Esophagus muscularis mucosa (tissue), 4 donors: ENCODE measurements around the gene GSTO1. TPM values are rescaled to one million over a fixed set of nuclear protein-coding genes. Genes with fewer than 3 reads are reported as not detected.

Experiments used
- DNase-seq: peaks from one replicate; pipeline ENCODE4 v3.0.0-alpha.2; 2017; ENCODE audit errors: extremely low spot score
- H3K27ac ChIP-seq, 4 donors: fragments of 200-600 bp; sonication (generic); replicated peaks in 1 of 4; 1 replicate in 3 of 4; 2 replicates in 1 of 4; pipeline ENCODE4 v1.5.1; 2016 to 2019; ENCODE audit warnings: mild to moderate bottlenecking in 1 of 4
- H3K27me3 ChIP-seq, 4 donors: fragments of 200-600 bp; sonication (generic); one replicate each; pipeline versions ENCODE4 v1.5.1 to v1.6.0; 2016 to 2019
- H3K36me3 ChIP-seq, 4 donors: fragments of 200-600 bp; sonication (generic); one replicate each; pipeline ENCODE4 v1.5.1; 2016 to 2019
- H3K4me1 ChIP-seq, 4 donors: fragments of 200-600 bp; sonication (generic); one replicate each; pipeline ENCODE4 v1.5.1; 2016 to 2019
- H3K4me3 ChIP-seq, 4 donors: fragments of 200-600 bp; sonication (generic); 1 replicate in 2 of 4; 2 replicates in 2 of 4; pipeline ENCODE4 v1.5.1; 2016 to 2019; ENCODE audit warnings: mild to moderate bottlenecking in 4 of 4, moderate library complexity in 1 of 4
- H3K9me3 ChIP-seq, 4 donors: fragments of 200-600 bp; sonication (generic); 1 replicate in 3 of 4; 2 replicates in 1 of 4; pipeline ENCODE4 v1.5.1; 2016 to 2019
- EP300 ChIP-seq: sonication (generic); formaldehyde crosslinking; IDR thresholded peaks from one replicate; pipeline ENCODE4 v1.6.1; 2017; ENCODE audit warnings: antibody characterized with exemption
- POLR2A ChIP-seq: fragments of 450-650 bp; IDR thresholded peaks from one replicate; pipeline ENCODE4 v1.6.1; 2017; ENCODE audit warnings: antibody characterized with exemption, moderate library complexity, mild to moderate bottlenecking, low read depth
- POLR2AphosphoS5 ChIP-seq, 2 donors: sonication (generic); formaldehyde crosslinking; IDR thresholded peaks; one replicate each; pipeline ENCODE4 v1.6.1; 2017; ENCODE audit warnings: antibody characterized with exemption in 2 of 2
- WGBS: methylation state at CpG from one replicate; pipeline ENCODE4 v1.1.5; 2018; 5-methylcytosine and 5-hydroxymethylcytosine counted together
- intact Hi-C: fragments of 100-400 bp; cut with DNase I; formaldehyde crosslinking; loops from one replicate; pipeline ENCODE4 v1.15.1; 2023
- total RNA-seq, 4 donors: library from RNA; depleted of rRNA; stranded (reverse); fragments of >200 nt; gene quantifications; one replicate each; pipeline versions ENCODE4 v1.1.0 to v1.2.1, GENCODE V29; 2016
- TF ChIP-seq, protein P1 (sequence below), 3 experiments: fragments of 200-600 bp in 2 of 3; fragments of 450-650 bp in 1 of 3; sonication (generic) in 2 of 3; IDR thresholded peaks; one replicate each; pipeline ENCODE4 v1.5.1; 2017 to 2019; ENCODE audit warnings: antibody characterized with exemption in 3 of 3, mild to moderate bottlenecking in 2 of 3, moderate library complexity in 1 of 3

GSTO1 gene
- total RNA-seq, 4 donors from 2014 or later = 123 to 172 (median 152) TPM

DNA sequence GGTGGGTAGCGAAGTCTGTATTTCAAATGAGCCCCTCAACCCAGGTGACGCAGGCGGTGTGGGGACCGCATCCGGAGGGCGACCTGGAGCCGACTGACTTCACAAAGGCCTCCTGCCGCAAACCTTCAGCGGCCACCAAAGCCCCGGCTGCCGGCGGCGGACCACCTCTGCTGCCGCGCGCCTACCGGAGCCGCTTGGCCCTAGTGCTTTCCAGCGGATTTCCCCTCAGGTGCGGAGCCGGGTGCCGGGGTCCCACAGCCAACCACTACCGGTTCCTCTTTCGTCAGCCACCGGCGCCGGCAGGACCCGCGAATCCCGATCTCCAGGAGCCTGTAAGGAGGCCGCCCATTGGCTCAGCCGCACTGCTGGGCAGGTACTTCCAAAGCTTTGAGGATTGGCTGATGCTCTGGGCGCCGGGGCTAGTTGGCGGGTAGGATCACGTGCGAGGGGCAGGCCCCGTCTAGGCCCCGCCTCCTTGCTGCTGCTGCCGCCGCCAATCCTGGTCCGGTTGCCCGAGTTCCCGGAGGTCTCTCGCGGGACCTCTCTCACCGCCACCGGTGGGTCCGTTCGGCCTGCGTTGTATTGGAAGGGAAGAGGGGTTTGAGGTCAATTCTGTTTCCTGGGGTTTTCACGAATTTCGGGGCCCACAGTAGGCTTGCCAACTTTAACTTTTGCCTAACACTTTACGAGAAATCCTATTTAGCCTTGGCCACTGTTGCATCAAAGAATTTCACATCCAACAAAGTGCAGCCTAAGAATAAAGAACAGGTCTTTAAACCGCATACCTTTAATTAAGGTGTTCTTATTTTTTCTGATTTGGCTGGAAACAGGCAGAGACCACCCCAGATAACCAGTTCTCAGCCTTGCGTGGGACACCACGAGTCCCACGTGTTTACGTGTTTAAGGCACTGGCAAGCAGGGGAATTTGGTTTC, 14.3 kb downstream of the GSTO1 start, which contains the start of gene GSTO2:
GSTO2 (plus strand) TSS at position 472 of the 933 bp plus-strand sequence. CDS start 5,732 bp downstream, outside the sequence.
- intact Hi-C loops = loop anchor here (5.0 kb wide), 1 partner anchor 147 kb away; the partner anchor contains the start of gene SFR1

GRCh38 chr10:104273286-104273685, 18.6 kb downstream of the GSTO1 start:
- TF ChIP-seq, protein P1, sequence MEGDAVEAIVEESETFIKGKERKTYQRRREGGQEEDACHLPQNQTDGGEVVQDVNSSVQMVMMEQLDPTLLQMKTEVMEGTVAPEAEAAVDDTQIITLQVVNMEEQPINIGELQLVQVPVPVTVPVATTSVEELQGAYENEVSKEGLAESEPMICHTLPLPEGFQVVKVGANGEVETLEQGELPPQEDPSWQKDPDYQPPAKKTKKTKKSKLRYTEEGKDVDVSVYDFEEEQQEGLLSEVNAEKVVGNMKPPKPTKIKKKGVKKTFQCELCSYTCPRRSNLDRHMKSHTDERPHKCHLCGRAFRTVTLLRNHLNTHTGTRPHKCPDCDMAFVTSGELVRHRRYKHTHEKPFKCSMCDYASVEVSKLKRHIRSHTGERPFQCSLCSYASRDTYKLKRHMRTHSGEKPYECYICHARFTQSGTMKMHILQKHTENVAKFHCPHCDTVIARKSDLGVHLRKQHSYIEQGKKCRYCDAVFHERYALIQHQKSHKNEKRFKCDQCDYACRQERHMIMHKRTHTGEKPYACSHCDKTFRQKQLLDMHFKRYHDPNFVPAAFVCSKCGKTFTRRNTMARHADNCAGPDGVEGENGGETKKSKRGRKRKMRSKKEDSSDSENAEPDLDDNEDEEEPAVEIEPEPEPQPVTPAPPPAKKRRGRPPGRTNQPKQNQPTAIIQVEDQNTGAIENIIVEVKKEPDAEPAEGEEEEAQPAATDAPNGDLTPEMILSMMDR (IDR thresholded peaks at IDR 0.05) = no peak
- no peak for TF ChIP-seq EP300
- no peak for TF ChIP-seq POLR2AphosphoS5 (IDR thresholded peaks at IDR 0.05)
- TF ChIP-seq POLR2A = no peak
- H3K4me3 ChIP-seq = no peak overlapping the region
- peaks cover 9 to 16% (median 14%) of the 10 kb centered on the region in 4 donors for H3K4me1 ChIP-seq
- H3K27ac ChIP-seq = no peak overlapping the region
- 68% methylated on average over 1 of the region's 1 CpG for WGBS
- no peak for DNase-seq
- H3K36me3 ChIP-seq = peaks cover 0 to 4% (median under 1%) of the 10 kb centered on the region in 4 donors
- intact Hi-C loops = no loop called here
- peaks cover 0 to 18% (median 8%) of the 10 kb centered on the region in 4 donors for H3K27me3 ChIP-seq
- H3K9me3 ChIP-seq = no peaks in the 10 kb centered on the region

More for the DNA sequence above, 14.3 kb downstream of the GSTO1 start, which contains the start of gene GSTO2:
- Histone ChIP-seq H3K36me3 (peaks cover 17 to 47% (median 41%) of the 10 kb centered on the region in 4 donors), H3K27me3 (no peaks in the 10 kb centered on the region), H3K4me1 (peaks cover 9 to 21% (median 17%) of the 10 kb centered on the region in 4 donors), H3K9me3 (no peaks in the 10 kb centered on the region), H3K27ac (peak within 1 kb of the TSS; percentile 84 to 94 (median 90)), H3K4me3 (peak within 1 kb of the TSS; percentile 69 to 93 (median 84))
- TF ChIP-seq EP300 = no peak
- TF ChIP-seq POLR2AphosphoS5 (IDR thresholded peaks at IDR 0.05) = peak; percentile 90 to 95
- TF ChIP-seq, protein P1 (IDR thresholded peaks at IDR 0.05) = peak in 1 of 3 experiments; percentile 5
- peak; percentile 74 for TF ChIP-seq POLR2A
- peak; percentile 99 for DNase-seq
- WGBS = 4% methylated on average over 35 of the region's 59 CpGs

DNA sequence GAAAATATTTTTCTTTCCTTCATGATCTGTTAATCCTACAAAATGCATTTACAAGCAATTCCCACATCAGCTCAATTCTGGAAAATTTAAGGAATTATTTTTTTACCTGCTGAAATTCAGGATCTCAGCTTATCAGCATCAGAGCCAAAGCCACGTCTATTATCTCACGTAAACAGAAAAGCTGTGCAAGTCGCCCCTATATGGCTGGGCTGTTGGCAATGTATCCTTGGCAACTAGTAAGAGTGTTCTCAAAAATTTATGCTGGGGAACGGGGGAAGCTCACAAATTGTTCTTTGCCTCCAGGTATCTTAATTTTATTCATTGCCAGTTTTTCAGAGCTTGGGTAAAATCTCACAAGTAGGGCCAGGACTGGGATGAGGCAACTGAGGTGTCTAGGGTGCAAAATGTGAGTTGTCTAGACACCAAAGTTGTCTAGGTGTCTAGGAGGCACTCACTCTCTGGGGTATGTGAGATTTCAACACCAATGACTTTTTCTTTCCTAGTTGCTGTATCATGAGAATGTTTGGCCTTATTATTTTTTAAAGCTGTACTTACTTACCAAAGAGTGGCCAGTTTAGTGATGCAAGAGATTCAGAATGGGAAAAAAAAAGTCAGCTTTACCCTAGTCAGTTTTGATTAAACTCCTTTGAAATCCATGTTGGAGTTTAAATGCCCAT, 19.3 kb downstream of the GSTO1 start:
- Histone ChIP-seq H3K4me3 (no peak overlapping the region), H3K27me3 (peaks cover 0 to 18% (median 8%) of the 10 kb centered on the region in 4 donors), H3K36me3 (no peaks in the 10 kb centered on the region), H3K4me1 (peaks cover 6 to 14% (median 11%) of the 10 kb centered on the region in 4 donors), H3K27ac (no peak overlapping the region), H3K9me3 (no peaks in the 10 kb centered on the region)
- TF ChIP-seq POLR2AphosphoS5 (IDR thresholded peaks at IDR 0.05) (no peak), POLR2A (no peak), EP300 (no peak)
- TF ChIP-seq, protein P1 (IDR thresholded peaks at IDR 0.05) = no peak
- intact Hi-C loops = no loop called here
- no peak for DNase-seq
- 78% methylated on average over 4 of the region's 4 CpGs for WGBS

- WGBS = 62% methylated on average over 16 of the region's 42 CpGs
- H3K36me3 ChIP-seq = no peaks in the 10 kb centered on the region
- peak overlapping the region; percentile 16 to 38 (median 19) for H3K4me3 ChIP-seq
- no peak for DNase-seq
- H3K27ac ChIP-seq = no peak overlapping the region
- H3K4me1 ChIP-seq = peaks cover 6 to 9% (median 8%) of the 10 kb centered on the region in 4 donors
- H3K27me3 ChIP-seq = peaks cover 0 to 18% (median 8%) of the 10 kb centered on the region in 4 donors
- no peak for TF ChIP-seq POLR2A
- TF ChIP-seq, protein P1 (IDR thresholded peaks at IDR 0.05) = peak; percentile 56 to 89 (median 58)
- H3K9me3 ChIP-seq = no peaks in the 10 kb centered on the region
- intact Hi-C loops = no loop called here
Observed at GRCh38 chr10:104274762-104275721, 20.4 kb downstream of the GSTO1 start.
